ENCODE data around the gene POLA2.

POLA2 gene

GRCh38 chr11:65215441-65216076, 46.2 kb upstream of the POLA2 start:
- in situ Hi-C loops (cut with MboI; ENCODE audit: low pct_unique_long_range_greater_than_20kb, low sequenced_read_pairs, unreplicated experiment): no loop called here
- no peak for DNase-seq (ENCODE audit: low spot score)
- TF ChIP-seq, protein P1, sequence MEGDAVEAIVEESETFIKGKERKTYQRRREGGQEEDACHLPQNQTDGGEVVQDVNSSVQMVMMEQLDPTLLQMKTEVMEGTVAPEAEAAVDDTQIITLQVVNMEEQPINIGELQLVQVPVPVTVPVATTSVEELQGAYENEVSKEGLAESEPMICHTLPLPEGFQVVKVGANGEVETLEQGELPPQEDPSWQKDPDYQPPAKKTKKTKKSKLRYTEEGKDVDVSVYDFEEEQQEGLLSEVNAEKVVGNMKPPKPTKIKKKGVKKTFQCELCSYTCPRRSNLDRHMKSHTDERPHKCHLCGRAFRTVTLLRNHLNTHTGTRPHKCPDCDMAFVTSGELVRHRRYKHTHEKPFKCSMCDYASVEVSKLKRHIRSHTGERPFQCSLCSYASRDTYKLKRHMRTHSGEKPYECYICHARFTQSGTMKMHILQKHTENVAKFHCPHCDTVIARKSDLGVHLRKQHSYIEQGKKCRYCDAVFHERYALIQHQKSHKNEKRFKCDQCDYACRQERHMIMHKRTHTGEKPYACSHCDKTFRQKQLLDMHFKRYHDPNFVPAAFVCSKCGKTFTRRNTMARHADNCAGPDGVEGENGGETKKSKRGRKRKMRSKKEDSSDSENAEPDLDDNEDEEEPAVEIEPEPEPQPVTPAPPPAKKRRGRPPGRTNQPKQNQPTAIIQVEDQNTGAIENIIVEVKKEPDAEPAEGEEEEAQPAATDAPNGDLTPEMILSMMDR (IDR thresholded peaks at IDR 0.05; ENCODE audit: extremely low read depth, insufficient read depth, missing control alignments): no peak

- no peak for DNase-seq (ENCODE audit: low spot score)
- in situ Hi-C loops (cut with MboI; ENCODE audit: low pct_unique_long_range_greater_than_20kb, low sequenced_read_pairs, unreplicated experiment): no loop called here
- TF ChIP-seq, protein P1 (IDR thresholded peaks at IDR 0.05; ENCODE audit: extremely low read depth, insufficient read depth, missing control alignments): no peak
Measured at GRCh38 chr11:65216830-65217229, 44.9 kb upstream of the POLA2 start.

- in situ Hi-C loops (cut with MboI; ENCODE audit: low pct_unique_long_range_greater_than_20kb, low sequenced_read_pairs, unreplicated experiment): no loop called here
- no peak for DNase-seq (ENCODE audit: low spot score)
- TF ChIP-seq, protein P1 (IDR thresholded peaks at IDR 0.05; ENCODE audit: extremely low read depth, insufficient read depth, missing control alignments): no peak
Measured at GRCh38 chr11:65217441-65218423, 44.0 kb upstream of the POLA2 start.

- in situ Hi-C loops (cut with MboI; ENCODE audit: low pct_unique_long_range_greater_than_20kb, low sequenced_read_pairs, unreplicated experiment): no loop called here
- no peak for DNase-seq (ENCODE audit: low spot score)
- TF ChIP-seq, protein P1 (IDR thresholded peaks at IDR 0.05; ENCODE audit: extremely low read depth, insufficient read depth, missing control alignments): no peak
Measured at GRCh38 chr11:65218446-65218845, 43.3 kb upstream of the POLA2 start.

- in situ Hi-C loops (cut with MboI; ENCODE audit: low pct_unique_long_range_greater_than_20kb, low sequenced_read_pairs, unreplicated experiment): no loop called here
- no peak for DNase-seq (ENCODE audit: low spot score)
- TF ChIP-seq, protein P1 (IDR thresholded peaks at IDR 0.05; ENCODE audit: extremely low read depth, insufficient read depth, missing control alignments): no peak
Measured at GRCh38 chr11:65219930-65220213, 41.9 kb upstream of the POLA2 start.

- in situ Hi-C loops (cut with MboI; ENCODE audit: low pct_unique_long_range_greater_than_20kb, low sequenced_read_pairs, unreplicated experiment): no loop called here
- DNase-seq (ENCODE audit: low spot score): no peak
- TF ChIP-seq, protein P1 (IDR thresholded peaks at IDR 0.05; ENCODE audit: extremely low read depth, insufficient read depth, missing control alignments): no peak
Measured at GRCh38 chr11:65221026-65221425, 40.7 kb upstream of the POLA2 start.
